Activated CD8-positive, alpha-beta T cell treated with anti-CD3 and anti-CD28 coated beads, Interleukin-2, amount 10 ng/mL, durations not matched to agents 7 days and 5 days (primary cell): ENCODE results near the gene SUGCT. TPM values are rescaled to one million over a fixed set of nuclear protein-coding genes. Genes with fewer than 3 reads are reported as not detected.
"Not testable (repeated sequence)": the region's sequence is repeated elsewhere in the genome, so short reads cannot be mapped to it uniquely, and the experiment has no call there.

Source experiments
- ATAC-seq: fragments of 150-1000 bp; cut with Tn5 transposase; one replicate; pipeline ENCODE4 v1.10.0; 2021; ENCODE audit warnings: moderate library complexity
- CTCF ChIA-PET: fragments of 350-600 bp; sonication (Branson Sonifier 250); formaldehyde crosslinking; loops from one replicate; lab custom pipeline; 2021; ENCODE audit warnings: antibody characterized with exemption; lab: Charles Lee
- POLR2A ChIA-PET: fragments of 350-600 bp; sonication (Branson Sonifier 250); formaldehyde crosslinking; loops from one replicate; lab custom pipeline; 2021; ENCODE audit warnings: antibody characterized with exemption; lab: Charles Lee
- DNase-seq: peaks from one replicate; pipeline ENCODE4 v3.0.0-alpha.2; 2020
- H3K27ac Mint-ChIP-seq: one replicate; pipeline ENCODE4 v1.8.0; 2021; ENCODE audit warnings: mild to moderate bottlenecking, mixed read lengths
- H3K27me3 Mint-ChIP-seq: one replicate; pipeline ENCODE4 v1.8.0; 2021; ENCODE audit warnings: low read depth, mixed read lengths
- H3K36me3 Mint-ChIP-seq: one replicate; pipeline ENCODE4 v1.8.0; 2021; ENCODE audit warnings: low read depth, mixed read lengths
- H3K4me1 Mint-ChIP-seq: one replicate; pipeline ENCODE4 v1.8.0; 2021; ENCODE audit warnings: low read depth, mixed read lengths
- H3K4me3 Mint-ChIP-seq: one replicate; pipeline ENCODE4 v1.8.0; 2021; ENCODE audit warnings: mild to moderate bottlenecking, mixed read lengths
- H3K9me3 Mint-ChIP-seq: one replicate; pipeline ENCODE4 v1.8.0; 2022; ENCODE audit warnings: mixed read lengths; ENCODE audit not compliant: insufficient read depth
- total RNA-seq, 2 experiments: library from RNA; stranded (reverse); gene quantifications; one replicate each; pipeline ENCODE4 v1.2.3, GENCODE V29; 2021

Gene SUGCT
- total RNA-seq, 2 experiments from 2014 or later = 0.44 TPM; not detected in 1

- DNase-seq (no peak), ATAC-seq (no peak)
- Mint-ChIP-seq H3K4me3 (no peak overlapping the region), H3K9me3 (no peaks in the 10 kb centered on the region), H3K27me3 (no peaks in the 10 kb centered on the region), H3K4me1 (no peaks in the 10 kb centered on the region), H3K36me3 (no peaks in the 10 kb centered on the region), H3K27ac (no peak overlapping the region)
- CTCF ChIA-PET = interaction anchor here (1.0 kb wide), 1 partner anchor 22 kb away, joined by 4 read pairs; no protein-coding TSS in a partner anchor
- POLR2A ChIA-PET = no interaction called here
These were observed 76.6 kb downstream of the SUGCT start for GRCh38 chr7:40211276-40212003.

GRCh38 chr7:40213291-40213690, 78.5 kb downstream of the SUGCT start:
- Mint-ChIP-seq H3K27ac (no peak overlapping the region), H3K27me3 (no peaks in the 10 kb centered on the region), H3K9me3 (no peaks in the 10 kb centered on the region), H3K36me3 (no peaks in the 10 kb centered on the region), H3K4me1 (no peaks in the 10 kb centered on the region), H3K4me3 (no peak overlapping the region)
- ATAC-seq = no peak
- CTCF ChIA-PET = no interaction called here
- DNase-seq = no peak
- POLR2A ChIA-PET = no interaction called here

GRCh38 chr7:40213856-40214255, 79.1 kb downstream of the SUGCT start:
- no peak for DNase-seq
- ChIA-PET POLR2A (no interaction called here), CTCF (no interaction called here)
- Mint-ChIP-seq H3K4me3 (no peak overlapping the region), H3K9me3 (no peaks in the 10 kb centered on the region), H3K27ac (no peak overlapping the region), H3K36me3 (no peaks in the 10 kb centered on the region), H3K4me1 (no peaks in the 10 kb centered on the region), H3K27me3 (no peaks in the 10 kb centered on the region)
- no peak for ATAC-seq

- DNase-seq, H3K9me3 Mint-ChIP-seq, POLR2A ChIA-PET, H3K4me1 Mint-ChIP-seq, H3K36me3 Mint-ChIP-seq, ATAC-seq, H3K4me3 Mint-ChIP-seq, H3K27ac Mint-ChIP-seq, H3K27me3 Mint-ChIP-seq: not testable (repeated sequence)
- CTCF ChIA-PET = interaction anchor here (0.9 kb wide), 1 partner anchor 13 kb away, joined by 3 read pairs; no protein-coding TSS in a partner anchor
These were observed 83.8 kb downstream of the SUGCT start for GRCh38 chr7:40218612-40219011.

- ChIA-PET CTCF (no interaction called here), POLR2A (no interaction called here)
- ATAC-seq = no peak
- no peak overlapping the region for H3K27ac Mint-ChIP-seq
- H3K4me1 Mint-ChIP-seq = no peaks in the 10 kb centered on the region
- no peak for DNase-seq
- H3K9me3 Mint-ChIP-seq = no peaks in the 10 kb centered on the region
- H3K27me3 Mint-ChIP-seq = no peaks in the 10 kb centered on the region
- no peaks in the 10 kb centered on the region for H3K36me3 Mint-ChIP-seq
- H3K4me3 Mint-ChIP-seq = no peak overlapping the region
These were observed 85.1 kb downstream of the SUGCT start for GRCh38 chr7:40219917-40220316.

GRCh38 chr7:40220421-40220911, 85.7 kb downstream of the SUGCT start:
- ChIA-PET CTCF (no interaction called here), POLR2A (no interaction called here)
- H3K27me3 Mint-ChIP-seq = no peaks in the 10 kb centered on the region
- H3K4me3 Mint-ChIP-seq = no peak overlapping the region
- H3K9me3 Mint-ChIP-seq = no peaks in the 10 kb centered on the region
- ATAC-seq (no peak), DNase-seq (no peak)
- no peak overlapping the region for H3K27ac Mint-ChIP-seq
- H3K4me1 Mint-ChIP-seq = no peaks in the 10 kb centered on the region
- H3K36me3 Mint-ChIP-seq = no peaks in the 10 kb centered on the region

- peaks cover 2% of the 10 kb centered on the region for H3K27me3 Mint-ChIP-seq
- no peaks in the 10 kb centered on the region for H3K9me3 Mint-ChIP-seq
- ChIA-PET CTCF (no interaction called here), POLR2A (no interaction called here)
- no peak overlapping the region for H3K4me3 Mint-ChIP-seq
- no peak overlapping the region for H3K27ac Mint-ChIP-seq
- H3K4me1 Mint-ChIP-seq = no peaks in the 10 kb centered on the region
- ATAC-seq (no peak), DNase-seq (no peak)
- H3K36me3 Mint-ChIP-seq = no peaks in the 10 kb centered on the region
These were observed 87.0 kb downstream of the SUGCT start for GRCh38 chr7:40221836-40222235.

- CTCF ChIA-PET = interaction anchor here (0.8 kb wide), 1 partner anchor 9 kb away, joined by 3 read pairs; no protein-coding TSS in a partner anchor
These were observed 88.8 kb downstream of the SUGCT start for GRCh38 chr7:40223451-40224127.

GRCh38 chr7:40230101-40230500, 95.3 kb downstream of the SUGCT start:
- no peaks in the 10 kb centered on the region for H3K36me3 Mint-ChIP-seq
- H3K4me3 Mint-ChIP-seq = no peak overlapping the region
- H3K9me3 Mint-ChIP-seq = no peaks in the 10 kb centered on the region
- H3K4me1 Mint-ChIP-seq = peaks cover 6% of the 10 kb centered on the region
- no peak for DNase-seq
- ChIA-PET CTCF (no interaction called here), POLR2A (no interaction called here)
- no peak for ATAC-seq
- no peak overlapping the region for H3K27ac Mint-ChIP-seq
- peaks cover 2% of the 10 kb centered on the region for H3K27me3 Mint-ChIP-seq

More at GRCh38 chr7:40223451-40224127, 88.8 kb downstream of the SUGCT start:
- peaks cover 2% of the 10 kb centered on the region for H3K27me3 Mint-ChIP-seq
- DNase-seq (no peak), ATAC-seq (no peak)
- no peak overlapping the region for H3K4me3 Mint-ChIP-seq
- no peaks in the 10 kb centered on the region for H3K4me1 Mint-ChIP-seq
- no peaks in the 10 kb centered on the region for H3K36me3 Mint-ChIP-seq
- no peaks in the 10 kb centered on the region for H3K9me3 Mint-ChIP-seq
- POLR2A ChIA-PET = no interaction called here
- no peak overlapping the region for H3K27ac Mint-ChIP-seq

GRCh38 chr7:40231796-40232195, 97.0 kb downstream of the SUGCT start:
- no peak overlapping the region for H3K4me3 Mint-ChIP-seq
- ChIA-PET POLR2A (no interaction called here), CTCF (interaction anchor here (0.8 to 3.4 kb wide), 19 partner anchors 8 to 1709 kb away, joined by 3 to 32 read pairs (median 3); no protein-coding TSS in a partner anchor)
- ATAC-seq (no peak), DNase-seq (no peak)
- H3K9me3 Mint-ChIP-seq = no peaks in the 10 kb centered on the region
- H3K27me3 Mint-ChIP-seq = no peaks in the 10 kb centered on the region
- no peaks in the 10 kb centered on the region for H3K36me3 Mint-ChIP-seq
- peaks cover 6% of the 10 kb centered on the region for H3K4me1 Mint-ChIP-seq
- no peak overlapping the region for H3K27ac Mint-ChIP-seq

- peaks cover 6% of the 10 kb centered on the region for H3K4me1 Mint-ChIP-seq
- POLR2A ChIA-PET = no interaction called here
- ATAC-seq (no peak), DNase-seq (peak; percentile 40)
- no peaks in the 10 kb centered on the region for H3K27me3 Mint-ChIP-seq
- no peak overlapping the region for H3K27ac Mint-ChIP-seq
- H3K36me3 Mint-ChIP-seq = no peaks in the 10 kb centered on the region
- no peak overlapping the region for H3K4me3 Mint-ChIP-seq
- CTCF ChIA-PET = interaction anchor here (0.6 to 3.4 kb wide), 25 partner anchors 8 to 1708 kb away, joined by 3 to 32 read pairs (median 3); no protein-coding TSS in a partner anchor
- no peaks in the 10 kb centered on the region for H3K9me3 Mint-ChIP-seq
These were observed 97.6 kb downstream of the SUGCT start for GRCh38 chr7:40232242-40232893.
